GM18861 (cell line): ENCODE results near the gene GPR101.

ENCODE experiments used
- ATAC-seq: cut with Tn5 transposase; IDR thresholded peaks from one replicate; pipeline ENCODE4 v1.9.1; 2021; ENCODE audit not compliant: unreplicated experiment

GPR101 gene, protein sequence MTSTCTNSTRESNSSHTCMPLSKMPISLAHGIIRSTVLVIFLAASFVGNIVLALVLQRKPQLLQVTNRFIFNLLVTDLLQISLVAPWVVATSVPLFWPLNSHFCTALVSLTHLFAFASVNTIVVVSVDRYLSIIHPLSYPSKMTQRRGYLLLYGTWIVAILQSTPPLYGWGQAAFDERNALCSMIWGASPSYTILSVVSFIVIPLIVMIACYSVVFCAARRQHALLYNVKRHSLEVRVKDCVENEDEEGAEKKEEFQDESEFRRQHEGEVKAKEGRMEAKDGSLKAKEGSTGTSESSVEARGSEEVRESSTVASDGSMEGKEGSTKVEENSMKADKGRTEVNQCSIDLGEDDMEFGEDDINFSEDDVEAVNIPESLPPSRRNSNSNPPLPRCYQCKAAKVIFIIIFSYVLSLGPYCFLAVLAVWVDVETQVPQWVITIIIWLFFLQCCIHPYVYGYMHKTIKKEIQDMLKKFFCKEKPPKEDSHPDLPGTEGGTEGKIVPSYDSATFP

DNA sequence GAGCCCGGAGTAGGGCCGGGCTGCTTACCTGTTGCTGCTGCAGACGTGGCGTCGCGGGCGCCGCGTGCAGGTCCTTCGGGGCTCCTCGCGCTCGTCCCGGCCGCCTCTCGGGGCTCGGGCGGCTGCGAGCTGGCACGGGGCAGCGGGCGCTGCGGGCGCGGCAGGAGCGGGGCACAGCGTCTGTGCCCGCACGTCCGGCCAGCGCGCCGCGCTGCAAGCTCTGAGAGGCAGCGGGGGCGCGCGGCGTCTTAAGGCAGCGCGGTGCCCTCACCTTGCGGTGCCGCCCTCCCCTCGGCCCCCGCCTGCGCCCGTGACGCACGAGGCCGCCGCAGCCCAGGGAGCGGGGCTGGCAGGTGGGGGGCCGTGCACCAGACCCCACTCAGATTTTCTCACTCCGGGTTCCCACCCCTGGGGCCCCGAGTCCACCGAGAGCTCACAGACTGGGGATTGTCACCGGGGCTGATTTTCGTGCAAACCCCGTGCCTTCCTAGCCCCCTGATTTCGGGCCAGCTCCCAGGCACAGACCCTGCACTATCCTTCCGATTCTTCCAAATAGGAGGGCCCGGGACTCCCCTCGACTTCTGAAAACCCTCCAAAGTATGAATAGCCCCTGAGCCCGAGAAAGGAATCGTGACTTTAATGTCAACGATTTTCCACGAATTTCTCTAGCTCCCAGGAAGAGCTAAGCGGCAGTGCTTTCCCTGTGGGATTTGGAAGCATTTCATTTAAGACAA lies at the start of gene GPR101:
GPR101 (minus strand) TSS at position 222 of the 734 bp plus-strand sequence. CDS start 2,321 bp downstream, outside the sequence.
- ATAC-seq = no peak

DNA sequence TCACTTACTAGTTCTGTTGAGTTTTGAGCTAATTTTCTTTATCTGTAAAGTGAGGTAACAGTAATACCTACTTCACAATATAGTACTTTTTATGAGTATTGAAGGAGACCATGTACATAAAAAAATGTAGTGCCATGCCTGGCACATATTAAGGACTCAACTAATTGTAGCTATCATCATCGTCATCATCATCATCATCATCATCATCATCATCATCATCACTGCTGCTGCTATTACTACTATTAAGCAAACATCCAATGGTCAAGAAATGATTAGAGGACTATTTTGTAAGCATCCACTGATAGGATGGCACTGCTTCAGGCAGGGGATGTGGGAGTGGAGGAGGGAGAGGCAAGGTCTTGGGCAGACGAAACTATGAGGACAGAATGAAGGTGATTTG lies 47.4 kb upstream of the GPR101 start:
- no peak for ATAC-seq

DNA sequence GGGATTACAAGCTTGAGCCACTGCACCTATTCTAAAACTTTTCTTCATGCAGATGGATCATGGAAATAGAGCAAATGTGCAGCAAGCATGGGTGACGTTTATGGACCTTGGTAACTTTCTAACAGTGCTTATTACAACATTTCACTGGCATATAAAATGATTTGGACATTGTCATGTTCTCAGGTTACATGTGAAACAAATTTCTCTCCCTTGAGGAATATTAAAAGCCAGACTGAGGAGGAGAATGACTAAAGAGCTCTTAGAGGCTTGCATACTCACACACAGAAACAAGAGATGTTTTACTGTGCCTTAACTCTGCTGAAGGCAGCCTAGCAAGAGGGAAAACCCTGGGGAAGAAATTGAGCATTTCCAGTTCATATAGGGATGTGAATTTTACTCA lies 38.6 kb upstream of the GPR101 start:
- no peak for ATAC-seq

DNA sequence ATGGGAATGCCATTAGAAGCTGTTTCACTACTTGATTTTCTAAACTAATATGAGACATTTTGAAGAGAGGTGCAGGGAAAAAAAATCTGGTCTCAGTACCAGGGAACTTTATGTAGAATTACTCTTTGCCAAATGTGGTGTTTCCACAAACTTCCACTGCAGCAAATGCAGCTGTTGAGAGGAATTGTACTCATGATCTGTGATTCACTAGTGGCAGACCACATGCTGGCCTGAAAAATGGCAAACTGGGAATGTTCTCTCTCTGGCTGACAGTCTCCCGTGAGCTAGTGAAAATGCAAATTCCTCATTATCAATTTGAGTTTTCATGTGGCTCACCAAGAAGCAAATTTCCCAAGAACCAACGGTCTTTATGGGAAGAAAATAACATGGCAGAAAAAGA lies 37.8 kb upstream of the GPR101 start:
- ATAC-seq = no peak

DNA sequence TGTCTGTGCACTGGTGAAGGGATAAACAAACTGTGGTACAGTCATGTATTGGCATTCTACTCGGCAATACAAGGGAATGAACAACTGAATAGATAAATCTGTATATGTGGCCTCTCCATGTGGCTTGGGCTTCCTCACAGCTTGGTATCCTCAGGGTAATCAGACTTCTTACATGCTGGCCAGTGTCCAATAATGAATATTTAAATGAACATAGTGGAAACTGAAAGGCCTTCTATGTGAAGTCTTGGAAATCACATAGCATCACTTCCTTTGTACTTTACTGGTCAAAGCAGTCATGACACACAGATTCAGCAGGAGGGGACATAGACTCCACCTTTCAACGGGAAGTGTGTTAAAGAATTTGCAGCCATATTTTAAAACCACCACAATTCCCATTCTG lies 33.4 kb upstream of the GPR101 start:
- ATAC-seq = no peak

DNA sequence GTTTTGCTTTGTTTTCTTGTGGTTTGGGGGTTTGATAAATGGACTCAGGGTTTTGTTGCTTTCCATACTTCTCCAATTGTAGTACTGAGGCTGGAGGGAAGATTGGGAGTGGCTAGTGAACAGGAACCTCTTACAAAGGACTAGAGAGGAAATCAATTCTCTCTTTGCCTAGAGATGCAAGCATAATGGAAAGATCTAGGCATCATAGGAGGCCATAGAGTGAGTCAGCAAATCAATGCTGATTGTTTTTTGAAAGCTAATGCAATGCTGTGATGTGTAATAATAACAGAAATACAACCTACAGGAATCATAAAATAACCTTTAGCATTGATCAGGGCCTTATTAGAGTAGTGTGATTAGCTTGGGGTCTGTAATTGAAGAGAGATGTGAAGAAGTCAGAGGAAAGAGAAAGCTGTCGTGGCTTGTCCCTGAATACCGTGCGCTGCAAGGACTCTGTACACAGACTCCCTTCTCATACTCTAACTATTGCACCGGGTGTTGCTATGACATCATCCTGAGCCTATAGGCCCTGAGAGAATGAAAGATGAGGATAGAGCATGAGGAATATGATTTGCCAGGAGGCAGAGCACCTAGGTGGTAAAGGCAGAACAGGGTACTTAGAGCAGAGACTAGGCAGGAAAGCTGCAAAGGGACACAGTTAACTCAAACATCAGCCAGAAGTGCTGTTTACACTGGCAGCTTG lies 29.3 kb upstream of the GPR101 start:
- ATAC-seq = no peak

DNA sequence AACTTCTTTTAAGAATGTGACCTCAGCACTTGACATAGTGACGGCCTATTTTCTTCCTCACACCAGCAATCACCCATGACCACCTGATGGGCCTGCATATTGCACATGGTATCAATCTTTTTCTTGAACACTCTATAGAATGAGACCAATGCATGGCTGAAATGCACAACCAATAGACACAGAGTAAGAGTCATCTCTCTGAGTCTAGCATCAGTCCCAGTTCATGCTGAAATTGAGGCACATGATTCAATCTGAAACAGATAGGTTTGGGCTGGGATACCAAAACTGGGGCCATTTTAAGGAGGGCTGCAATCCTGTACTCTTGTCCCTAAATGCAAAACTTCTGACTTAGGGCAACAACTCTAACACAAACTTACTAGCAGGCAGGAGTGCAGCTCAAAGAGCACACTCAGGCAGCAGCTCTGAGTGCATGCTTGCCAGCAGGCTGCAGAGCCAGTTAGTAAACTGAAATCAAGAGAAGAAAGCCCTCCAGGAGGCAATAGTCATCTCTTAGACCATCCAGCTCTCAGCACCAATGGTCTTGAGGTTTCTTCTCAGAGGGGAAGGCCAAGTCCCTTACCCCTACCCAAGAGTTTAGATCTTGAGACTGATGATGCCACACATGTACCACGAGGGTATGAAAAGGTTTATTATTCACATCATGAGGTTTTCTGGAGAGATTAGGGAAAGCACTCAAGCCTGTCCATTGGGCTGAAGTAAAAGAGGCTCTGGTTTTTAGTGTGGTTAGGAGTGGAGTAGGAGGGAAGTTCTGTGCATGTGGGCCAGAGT lies 24.7 kb upstream of the GPR101 start:
- ATAC-seq = no peak

DNA sequence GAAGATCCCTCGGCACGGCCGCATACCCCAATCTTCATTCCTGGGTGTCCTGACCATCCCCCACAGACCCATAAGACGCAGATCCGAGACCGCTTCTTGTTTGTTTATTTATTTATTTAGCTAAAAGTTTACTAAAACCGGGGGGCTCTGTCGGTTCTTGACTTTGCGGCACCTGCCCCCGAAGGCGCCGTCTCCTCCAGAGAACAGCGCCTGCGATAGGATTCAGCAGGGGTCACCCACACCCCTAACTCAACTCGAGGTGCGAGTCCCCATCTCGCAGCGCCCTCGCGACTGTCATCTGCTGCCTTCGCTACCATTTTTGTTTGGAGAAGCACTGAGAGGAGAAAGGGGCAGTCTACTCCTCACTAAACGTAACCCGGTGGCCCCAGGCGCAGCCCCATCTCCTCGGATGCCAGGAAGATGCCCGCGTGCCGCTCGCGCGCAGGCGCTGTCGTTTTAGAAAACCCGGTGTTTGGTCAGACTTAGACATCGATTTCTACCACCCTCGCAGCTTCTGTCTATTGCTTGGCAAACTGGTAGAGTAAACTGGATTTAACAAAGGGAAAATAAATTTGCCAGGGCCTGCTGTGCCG lies 18.9 kb upstream of the GPR101 start:
- ATAC-seq = no peak

DNA sequence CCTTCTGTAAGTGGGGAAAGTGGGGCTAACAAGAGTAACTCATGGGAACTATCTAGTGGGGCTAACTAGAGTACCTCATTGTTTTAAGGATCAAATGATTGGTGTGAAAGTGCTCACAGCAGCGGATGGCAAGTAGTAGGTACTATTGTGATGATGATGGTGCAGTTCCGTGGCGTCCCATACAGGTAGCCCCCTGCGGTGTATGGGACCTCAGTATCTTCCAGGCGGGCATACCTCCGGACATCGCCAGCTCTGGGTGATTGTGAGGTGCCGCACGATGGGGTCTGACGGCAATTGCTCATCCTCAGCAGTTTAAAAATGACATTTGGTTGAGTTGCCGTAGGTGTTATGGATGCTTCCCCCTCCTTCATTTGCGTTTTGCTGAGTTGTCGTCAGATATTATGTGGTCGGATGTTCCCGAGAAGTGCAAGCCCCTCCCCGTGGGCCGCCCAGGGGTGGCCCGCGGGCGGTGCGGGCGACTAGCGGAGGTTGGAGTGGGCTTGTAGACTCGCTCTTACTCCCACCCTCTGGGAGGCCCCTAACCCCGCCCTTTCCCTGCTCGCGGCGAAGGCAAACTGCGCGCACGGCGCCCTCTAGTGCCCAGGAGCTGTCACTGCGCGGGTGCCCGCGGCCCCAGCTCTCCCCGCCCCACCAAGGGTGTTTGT lies 18.3 kb upstream of the GPR101 start:
- ATAC-seq = peak; percentile 99

DNA sequence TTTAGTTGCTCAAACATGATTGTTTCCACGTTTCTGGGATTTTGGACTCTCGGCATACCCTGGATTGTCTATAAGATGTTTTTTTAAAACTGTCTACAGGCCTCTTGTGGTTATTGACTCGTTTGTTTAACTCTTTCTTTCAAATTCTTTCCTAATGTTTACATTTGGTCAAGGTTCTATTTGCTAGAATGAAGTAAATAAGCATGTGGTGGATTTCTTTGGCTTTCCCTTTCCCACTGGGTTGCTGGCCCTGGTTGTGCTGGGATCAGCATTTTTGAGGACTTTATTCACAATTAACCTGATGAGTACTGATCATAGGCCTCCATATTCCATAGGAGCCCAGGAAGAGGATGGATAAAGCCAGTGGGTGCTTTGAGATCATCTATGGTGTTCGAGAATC lies 11.1 kb upstream of the GPR101 start:
- ATAC-seq = no peak

DNA sequence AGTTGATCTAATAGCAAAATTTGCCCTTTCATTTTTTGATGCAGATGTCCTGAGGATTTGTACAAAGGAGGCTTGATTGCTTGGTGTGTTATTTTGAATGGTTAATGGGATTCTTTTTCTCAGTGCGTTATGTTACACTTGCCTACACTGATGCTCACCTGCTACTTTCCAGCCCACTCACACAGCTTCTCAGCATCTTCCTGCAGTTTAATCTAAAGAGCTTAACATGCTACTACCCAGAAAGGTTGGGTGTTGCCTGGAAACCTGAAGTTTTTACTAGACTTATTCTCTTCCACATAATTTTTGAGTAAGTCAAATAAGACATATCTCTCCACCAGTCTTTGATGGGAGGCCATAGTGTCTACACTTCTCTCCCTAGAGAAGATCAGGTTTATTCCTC lies 9.9 kb upstream of the GPR101 start:
- ATAC-seq = no peak

DNA sequence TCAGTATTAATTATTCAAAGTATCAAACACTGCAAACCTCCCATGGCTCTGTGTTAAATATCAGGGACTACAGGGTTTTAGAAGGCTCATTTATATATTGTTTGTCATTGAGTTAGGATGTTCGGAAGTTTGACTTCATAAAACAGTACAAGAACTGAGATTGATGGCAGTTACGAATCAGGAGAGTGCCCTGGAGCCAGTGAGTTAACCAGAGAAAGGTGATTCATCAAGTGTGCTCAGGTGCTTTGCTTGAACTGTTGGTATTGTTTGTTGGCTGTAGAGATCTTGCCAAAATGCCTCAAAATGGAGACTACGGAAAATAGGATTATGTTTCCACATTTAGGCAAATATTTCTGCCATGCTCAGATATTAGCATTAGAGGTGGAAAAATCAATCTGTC lies 7.5 kb upstream of the GPR101 start:
- ATAC-seq = no peak

DNA sequence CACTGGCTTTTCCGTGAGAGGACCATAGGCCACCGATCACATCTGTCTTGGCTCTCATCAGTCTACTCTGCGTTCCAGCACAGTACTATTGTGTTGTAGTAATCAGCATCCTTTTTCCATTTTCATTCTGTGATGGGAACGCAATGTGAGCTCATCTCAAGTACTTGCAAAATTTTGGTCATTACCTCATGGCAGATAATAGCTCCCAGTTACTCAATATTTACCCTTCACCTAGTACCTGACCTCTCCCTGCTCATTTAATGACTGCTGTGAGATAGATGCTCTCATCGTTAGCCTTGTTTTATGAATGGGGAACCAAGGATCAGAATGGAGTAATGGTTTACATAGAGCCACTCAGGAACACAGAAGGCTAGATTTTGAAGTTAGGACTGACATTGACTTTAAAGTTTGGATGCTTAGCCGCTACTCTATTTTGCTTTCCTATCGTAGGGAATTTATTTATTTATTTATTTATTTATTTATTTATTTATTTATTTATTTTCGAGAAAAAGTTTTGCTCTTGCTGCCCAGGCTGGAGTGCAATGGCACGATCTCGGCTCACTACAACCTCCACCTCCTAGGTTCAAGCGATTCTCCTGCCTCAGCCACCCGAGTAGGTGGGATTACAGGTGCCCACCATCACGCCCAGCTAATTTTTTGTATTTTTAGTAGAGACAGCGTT lies 6.5 kb upstream of the GPR101 start:
- no peak for ATAC-seq

DNA sequence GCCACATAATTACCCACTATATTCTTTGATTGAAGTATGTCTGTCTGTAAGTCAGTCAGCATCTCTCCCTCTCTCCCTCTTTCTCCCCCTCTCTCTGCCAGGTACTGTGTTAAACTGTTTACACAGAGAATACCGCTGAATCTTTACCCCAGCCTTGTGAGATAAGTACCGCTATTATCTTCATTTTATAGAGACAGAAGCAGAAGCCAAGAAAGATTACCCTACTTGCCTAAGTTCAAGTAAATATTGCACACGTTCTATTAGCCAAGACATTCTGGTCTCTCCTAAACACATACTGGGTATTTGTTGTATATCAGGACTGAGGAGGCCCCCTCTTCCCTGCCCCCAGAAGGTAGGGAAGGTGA lies 695 bp upstream of the GPR101 start:
- ATAC-seq = no peak

DNA sequence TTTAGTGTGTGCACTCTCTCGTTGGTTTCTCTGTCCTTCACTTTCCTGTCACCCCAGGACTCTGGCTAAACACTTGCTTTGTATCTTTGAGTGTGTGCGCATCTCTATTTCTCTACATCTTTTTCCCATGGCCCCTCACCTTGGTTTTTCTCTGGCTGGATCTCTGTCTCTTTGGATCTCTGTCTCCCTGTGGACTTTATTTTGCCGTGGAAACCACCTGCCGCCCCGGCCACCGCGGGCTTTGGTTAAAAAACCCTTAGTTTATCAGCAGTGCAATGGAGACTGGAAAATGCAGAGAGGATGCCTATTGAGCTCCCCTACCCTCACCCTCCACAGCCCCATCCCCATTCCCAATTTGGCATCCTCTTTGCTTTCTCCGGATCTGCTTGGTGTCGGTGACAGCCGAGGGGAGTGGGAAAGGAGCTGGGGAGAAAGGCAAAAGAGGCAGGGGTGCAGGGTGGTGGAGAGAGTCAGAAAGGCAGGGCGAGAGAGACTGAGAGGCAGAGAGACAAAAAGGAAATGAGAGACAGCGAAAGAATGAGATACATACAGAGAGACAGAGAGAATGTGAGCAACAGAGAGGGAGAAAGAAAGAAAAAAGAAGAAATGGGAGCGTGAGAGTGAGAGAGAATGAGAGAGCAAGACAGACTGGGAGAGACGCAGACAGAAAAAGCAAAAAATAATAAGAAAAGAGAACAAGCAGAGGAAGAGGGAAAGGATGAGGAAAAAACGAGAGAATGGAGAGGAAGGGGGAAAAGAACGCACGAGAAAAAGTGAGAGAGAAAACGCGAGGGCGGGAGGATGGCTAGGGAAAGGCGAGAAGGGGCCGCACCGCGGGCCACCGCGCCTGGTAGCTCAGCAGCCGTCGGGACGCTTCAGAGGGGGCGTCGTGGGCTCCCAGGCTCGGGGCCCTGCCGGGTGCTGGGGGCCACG lies 688 bp downstream of the GPR101 start:
- no peak for ATAC-seq

DNA sequence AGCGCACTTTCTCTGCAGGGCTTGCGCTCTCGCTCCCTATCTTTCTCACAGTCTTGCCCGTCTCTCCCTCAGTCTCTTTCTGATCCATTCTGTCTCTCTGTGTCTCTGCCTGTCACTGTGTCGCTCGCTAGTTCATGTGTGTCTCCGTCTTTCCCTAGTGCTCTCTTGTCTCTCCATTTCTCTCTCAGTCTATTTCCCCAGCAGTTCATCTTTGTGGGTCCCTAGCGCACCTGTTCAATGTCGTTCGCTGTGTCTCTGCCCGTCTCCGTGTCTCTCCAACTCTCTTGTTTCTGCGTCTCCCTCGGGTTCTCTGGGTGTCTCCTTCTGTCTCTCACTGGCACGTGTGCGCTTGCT lies 1.5 kb downstream of the GPR101 start:
- ATAC-seq = no peak

DNA sequence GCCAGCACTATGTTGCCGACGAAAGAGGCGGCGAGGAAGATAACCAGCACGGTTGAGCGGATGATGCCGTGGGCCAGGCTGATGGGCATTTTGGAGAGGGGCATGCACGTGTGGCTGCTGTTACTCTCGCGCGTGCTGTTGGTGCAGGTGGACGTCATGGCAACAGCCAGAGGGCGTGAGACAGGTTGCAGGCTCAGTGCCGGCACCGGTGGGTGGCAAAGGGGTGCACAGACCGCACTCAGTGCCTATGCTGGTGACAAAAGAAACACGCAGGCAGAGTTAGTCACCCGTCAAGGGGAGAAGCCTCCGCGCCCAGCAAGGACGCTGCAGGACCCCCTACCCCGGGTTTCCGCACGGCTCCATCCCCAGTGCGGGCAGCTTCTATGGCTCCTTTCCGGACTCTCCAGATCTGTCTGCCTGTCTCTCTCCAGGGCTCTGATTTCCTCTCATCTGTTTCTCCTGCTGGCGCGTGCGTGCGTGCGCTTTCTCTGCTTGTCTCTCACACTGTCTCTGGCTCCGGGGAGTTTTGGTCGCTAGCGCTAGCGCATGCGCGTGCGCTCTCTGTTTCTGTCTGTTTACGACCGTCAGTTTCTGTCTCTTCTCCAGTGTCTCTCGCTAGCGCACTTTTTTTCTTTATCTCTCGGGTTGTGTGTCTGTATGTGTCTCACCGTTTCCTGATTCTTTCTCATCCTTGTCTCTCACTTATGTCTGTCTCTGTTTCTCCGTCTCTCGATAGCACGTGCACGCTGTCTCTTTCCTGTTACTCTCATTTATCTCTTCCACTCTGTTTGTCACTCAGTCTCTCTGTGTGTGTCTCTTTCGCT lies 2.1 kb downstream of the GPR101 start:
- no peak for ATAC-seq

DNA sequence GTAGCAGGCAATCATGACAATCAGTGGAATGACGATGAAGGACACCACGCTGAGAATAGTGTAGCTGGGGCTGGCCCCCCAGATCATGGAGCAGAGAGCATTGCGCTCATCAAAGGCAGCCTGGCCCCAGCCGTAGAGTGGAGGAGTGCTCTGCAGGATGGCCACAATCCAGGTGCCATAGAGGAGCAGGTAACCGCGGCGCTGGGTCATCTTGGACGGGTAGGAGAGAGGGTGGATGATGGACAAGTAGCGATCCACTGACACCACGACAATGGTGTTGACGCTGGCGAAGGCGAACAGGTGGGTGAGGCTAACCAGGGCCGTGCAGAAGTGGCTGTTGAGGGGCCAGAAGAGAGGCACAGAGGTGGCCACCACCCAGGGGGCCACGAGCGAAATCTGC lies 2.8 kb downstream of the GPR101 start:
- ATAC-seq = no peak
